GM12878 (cell line): ENCODE data around the gene EIF1AD. TPM values are rescaled to one million over a fixed set of nuclear protein-coding genes. Genes with fewer than 3 reads are reported as not detected.

ENCODE experiments used
- ATAC-seq: fragments of 200-7000 bp; cut with Tn5 transposase; 3 replicates; pipeline ENCODE4 v1.9.1; 2020; ENCODE audit warnings: mild to moderate bottlenecking, moderate library complexity
- BruUV-seq: library from RNA; stranded (reverse); fragments of 400-500 nt; replicated peaks from 2 replicates; lab custom pipeline; 2021; lab: Mats Ljungman, UMichigan
- CTCF ChIA-PET: fragments of 300-600 bp; sonication (Branson Sonifier 250); formaldehyde crosslinking; extraction: SDS; loops from one replicate; lab custom pipeline; 2021; ENCODE audit warnings: inconsistent platforms; lab: Yijun Ruan, JAX
- POLR2A ChIA-PET: fragments of 350-600 bp; formaldehyde crosslinking; extraction: SDS; loops from one replicate; lab custom pipeline; 2021; ENCODE audit warnings: inconsistent platforms; lab: Charles Lee
- RAD21 ChIA-PET: fragments of 300-600 bp; sonication (Branson Sonifier 250); formaldehyde crosslinking; loops from one replicate; lab custom pipeline; 2023; ENCODE audit warnings: antibody characterized with exemption; ENCODE audit not compliant: unreplicated experiment; lab: Charles Lee
- SMC1A ChIA-PET: fragments of 300-600 bp; sonication (Branson Sonifier 250); formaldehyde crosslinking; loops from one replicate; lab custom pipeline; 2023; ENCODE audit not compliant: unreplicated experiment, uncharacterized antibody; lab: Charles Lee
- DNase-seq: peaks from one replicate; pipeline ENCODE4 v3.0.0-alpha.2; 2011; ENCODE audit warnings: low read depth, low spot score
- FAIRE-seq: peaks from 3 replicates; lab custom pipeline; 2011; peaks lifted over from hg19 to GRCh38; lab: Jason Lieb, UNC
- H2AFZ ChIP-seq: 2 replicates; pipeline ENCODE4 v1.6.0; 2011; ENCODE audit warnings: low read depth, low read length, control low read depth; ENCODE audit not compliant: control insufficient read depth
- H3K27ac ChIP-seq: 2 replicates; pipeline ENCODE4 v1.5.1; 2011; ENCODE audit warnings: control low read depth; ENCODE audit not compliant: control insufficient read depth, insufficient read depth
- H3K27me3 ChIP-seq, 2 experiments: replicated peaks in 1 of 2; 2 replicates each; pipeline versions ENCODE4 v1.6.0 to v1.6.1; 2011; ENCODE audit warnings: low read length in 1 of 2; ENCODE audit not compliant: control insufficient read depth in 2 of 2, insufficient read depth in 2 of 2
- H3K36me3 ChIP-seq, 2 experiments: 2 replicates each; pipeline ENCODE4 v1.5.1; 2011; ENCODE audit warnings: low read length in 1 of 2; ENCODE audit not compliant: control insufficient read depth in 2 of 2, insufficient read depth in 2 of 2
- H3K4me1 ChIP-seq: 2 replicates; pipeline ENCODE4 v1.6.1; 2011; ENCODE audit warnings: mild to moderate bottlenecking, low read length, moderate library complexity, mixed read lengths; ENCODE audit not compliant: control insufficient read depth, insufficient read depth
- H3K4me2 ChIP-seq: 2 replicates; pipeline ENCODE4 v1.6.0; 2011; ENCODE audit warnings: control low read depth; ENCODE audit not compliant: control insufficient read depth, insufficient read depth
- H3K4me3 ChIP-seq: fragments of 200-600 bp; sonication (generic); 2 replicates; pipeline ENCODE4 v1.5.1; 2016
- H3K79me2 ChIP-seq: 2 replicates; pipeline ENCODE4 v1.6.0; 2011; ENCODE audit warnings: low read length; ENCODE audit not compliant: control insufficient read depth, insufficient read depth
- H3K9ac ChIP-seq: 2 replicates; pipeline ENCODE4 v1.8.0; 2011; ENCODE audit warnings: low read length, control low read depth, mixed read lengths; ENCODE audit not compliant: control insufficient read depth, insufficient read depth
- H3K9me3 ChIP-seq: replicated peaks from 3 replicates; pipeline ENCODE4 v1.5.1; 2011; ENCODE audit warnings: mild to moderate bottlenecking, low read length; ENCODE audit not compliant: control insufficient read depth, insufficient read depth
- H4K20me1 ChIP-seq: 2 replicates; pipeline ENCODE4 v1.6.0; 2011; ENCODE audit not compliant: control insufficient read depth, insufficient read depth
- BCL11A ChIP-seq: IDR thresholded peaks from 2 replicates; pipeline ENCODE4 v1.6.1; 2011; ENCODE audit warnings: low read depth, low read length
- WGBS: methylation state at CpG from one replicate; pipeline ENCODE4 v1.1.6; 2016; ENCODE audit warnings: low lambda C conversion rate; ENCODE audit not compliant: insufficient replicate concordance, insufficient coverage; ENCODE audit errors: missing lambda C conversion rate; 5-methylcytosine and 5-hydroxymethylcytosine counted together
- in situ Hi-C: fragments of 300-500 bp; cut with MboI; formaldehyde crosslinking; loops from 9 replicates; pipeline ENCODE4 v1.14.3; 2018; ENCODE audit warnings: mixed read lengths
- intact Hi-C: fragments of 100-400 bp; cut with micrococcal nuclease; formaldehyde crosslinking; loops from one replicate; pipeline ENCODE4 v1.14.2; 2022; ENCODE audit not compliant: unreplicated experiment
- polyA plus RNA-seq, 11 experiments: library from polyadenylated mRNA; depleted of rRNA in 4 of 11; unstranded in 6 of 11; stranded (reverse) in 5 of 11; fragments of >200 nt; fragmentation: Nextera tagmentation in 4 of 11; fragmentation: Illumina TruSeq in 1 of 11; extraction: Ambion mirVana in 4 of 11; extraction: Trizol in 1 of 11; gene quantifications; 1 replicate in 1 of 11; 2 replicates in 10 of 11; pipeline versions ENCODE4 v1.2.1 to v1.2.3, GENCODE V29; 2011 to 2016; ENCODE audit warnings: inconsistent platforms in 2 of 11, missing spikeins in 2 of 11, low read depth in 1 of 11
- total RNA-seq, 4 experiments: library from RNA; depleted of rRNA in 3 of 4; stranded (reverse); fragments of >200 nt in 3 of 4; fragmentation: Illumina TruSeq in 1 of 4; extraction: Trizol in 1 of 4; gene quantifications; 2 replicates each; pipeline versions ENCODE4 v1.2.1 to v1.2.3, GENCODE V29; 2013 to 2021
- TF ChIP-seq, protein P1 (sequence below): IDR thresholded peaks from 2 replicates; pipeline ENCODE4 v1.6.1; 2012; ENCODE audit warnings: mild to moderate bottlenecking, low read depth, low read length

Gene EIF1AD
- total and polyA plus RNA-seq, 10 of the 15 experiments (the other 5 are each of a cell fraction or from before 2014, with no cell fraction given), result 31.6 to 56.8 (median 39.5) TPM

DNA sequence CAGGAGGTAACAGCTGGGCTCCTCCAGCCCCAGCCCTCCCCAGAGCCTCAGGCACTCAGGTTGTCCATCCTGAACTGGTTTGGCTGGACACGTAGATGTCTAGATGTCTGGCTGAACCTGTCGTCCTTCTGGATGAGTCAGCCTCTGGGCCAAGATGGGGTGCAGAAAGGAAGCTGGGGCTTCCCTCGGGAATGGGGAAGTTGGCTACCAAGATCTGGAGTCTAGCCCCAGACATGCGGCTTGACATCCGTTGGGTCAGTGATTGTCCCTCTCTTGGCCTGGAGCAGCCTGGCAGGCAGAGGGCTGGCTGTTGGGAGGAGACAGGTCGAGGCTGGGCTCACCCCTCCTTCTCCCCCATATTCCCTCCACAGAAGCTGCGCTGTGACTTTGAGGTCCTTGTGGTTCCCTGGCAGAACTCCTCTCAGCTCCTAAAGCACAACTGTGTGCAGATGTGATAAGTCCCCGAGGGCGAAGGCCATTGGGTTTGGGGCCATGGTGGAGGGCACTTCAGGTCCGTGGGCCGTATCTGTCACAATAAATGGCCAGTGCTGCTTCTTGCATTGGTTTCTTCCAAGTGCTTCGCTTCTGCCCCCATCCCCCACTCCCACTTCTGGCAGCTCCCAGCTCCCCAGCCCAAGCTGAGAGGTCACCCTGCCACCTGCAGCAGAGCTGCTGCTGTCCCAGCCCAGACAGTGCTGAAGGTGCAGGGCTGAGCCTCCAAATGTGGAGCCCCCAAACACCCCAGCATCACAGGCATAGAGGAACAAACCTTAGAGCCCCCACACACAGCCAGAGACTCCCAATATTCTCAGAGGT is 11.2 kb upstream of the EIF1AD start:
- TF ChIP-seq, protein P1, sequence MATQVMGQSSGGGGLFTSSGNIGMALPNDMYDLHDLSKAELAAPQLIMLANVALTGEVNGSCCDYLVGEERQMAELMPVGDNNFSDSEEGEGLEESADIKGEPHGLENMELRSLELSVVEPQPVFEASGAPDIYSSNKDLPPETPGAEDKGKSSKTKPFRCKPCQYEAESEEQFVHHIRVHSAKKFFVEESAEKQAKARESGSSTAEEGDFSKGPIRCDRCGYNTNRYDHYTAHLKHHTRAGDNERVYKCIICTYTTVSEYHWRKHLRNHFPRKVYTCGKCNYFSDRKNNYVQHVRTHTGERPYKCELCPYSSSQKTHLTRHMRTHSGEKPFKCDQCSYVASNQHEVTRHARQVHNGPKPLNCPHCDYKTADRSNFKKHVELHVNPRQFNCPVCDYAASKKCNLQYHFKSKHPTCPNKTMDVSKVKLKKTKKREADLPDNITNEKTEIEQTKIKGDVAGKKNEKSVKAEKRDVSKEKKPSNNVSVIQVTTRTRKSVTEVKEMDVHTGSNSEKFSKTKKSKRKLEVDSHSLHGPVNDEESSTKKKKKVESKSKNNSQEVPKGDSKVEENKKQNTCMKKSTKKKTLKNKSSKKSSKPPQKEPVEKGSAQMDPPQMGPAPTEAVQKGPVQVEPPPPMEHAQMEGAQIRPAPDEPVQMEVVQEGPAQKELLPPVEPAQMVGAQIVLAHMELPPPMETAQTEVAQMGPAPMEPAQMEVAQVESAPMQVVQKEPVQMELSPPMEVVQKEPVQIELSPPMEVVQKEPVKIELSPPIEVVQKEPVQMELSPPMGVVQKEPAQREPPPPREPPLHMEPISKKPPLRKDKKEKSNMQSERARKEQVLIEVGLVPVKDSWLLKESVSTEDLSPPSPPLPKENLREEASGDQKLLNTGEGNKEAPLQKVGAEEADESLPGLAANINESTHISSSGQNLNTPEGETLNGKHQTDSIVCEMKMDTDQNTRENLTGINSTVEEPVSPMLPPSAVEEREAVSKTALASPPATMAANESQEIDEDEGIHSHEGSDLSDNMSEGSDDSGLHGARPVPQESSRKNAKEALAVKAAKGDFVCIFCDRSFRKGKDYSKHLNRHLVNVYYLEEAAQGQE, result peak; percentile 54; the same call in 1 of the 2 replicates
- no peak for TF ChIP-seq BCL11A
- TF ChIP-seq, all 136 proteins: peak for 1
- in situ Hi-C loops, result no loop called here
- H3K4me3 ChIP-seq, result no peak overlapping the region
- H3K36me3 ChIP-seq, result no peaks in the 10 kb centered on the region
- H3K4me1 ChIP-seq, result no peaks in the 10 kb centered on the region
- no peaks in the 10 kb centered on the region for H3K79me2 ChIP-seq
- intact Hi-C loops, result no loop called here
- H3K9me3 ChIP-seq, result no peaks in the 10 kb centered on the region
- no TSS peak for BruUV-seq
- H3K27me3 ChIP-seq, result peaks cover 3 to 7% of the 10 kb centered on the region in 2 experiments
- H2AFZ ChIP-seq, result no peak overlapping the region
- H3K4me2 ChIP-seq, result no peak overlapping the region
- CTCF ChIA-PET, result interaction anchor here (2.0 kb wide), 1 partner anchor 9 kb away, joined by 9 read pairs; no protein-coding TSS in a partner anchor
- RAD21 ChIA-PET, result no interaction called here
- H3K27ac ChIP-seq, result no peak overlapping the region
- H3K9ac ChIP-seq, result no peak overlapping the region
- no peak for FAIRE-seq
- POLR2A ChIA-PET, result interaction anchor here (0.6 kb wide), 1 partner anchor 168 kb away, joined by 5 read pairs; no protein-coding TSS in a partner anchor
- H4K20me1 ChIP-seq, result no peaks in the 10 kb centered on the region
- SMC1A ChIA-PET, result no interaction called here
- no peak for ATAC-seq
- DNase-seq, result no peak
- WGBS, result 12% methylated on average over 12 of the region's 12 CpGs
